NB4 (cell line): ENCODE results near the gene CAMTA1.

ENCODE experiments used
- POLR2A ChIP-seq: IDR thresholded peaks from 2 replicates; pipeline ENCODE4 v1.6.1; 2011; ENCODE audit warnings: mild to moderate bottlenecking; ENCODE audit not compliant: insufficient read length; ENCODE audit errors: extremely low read depth
- TF ChIP-seq, protein P1 (sequence below): IDR thresholded peaks from one replicate; pipeline ENCODE4 v1.5.1; 2012; ENCODE audit warnings: low read depth, low read length

GRCh38 chr1:7768583-7768982, 983.3 kb downstream of the CAMTA1 start:
- TF ChIP-seq, protein P1, sequence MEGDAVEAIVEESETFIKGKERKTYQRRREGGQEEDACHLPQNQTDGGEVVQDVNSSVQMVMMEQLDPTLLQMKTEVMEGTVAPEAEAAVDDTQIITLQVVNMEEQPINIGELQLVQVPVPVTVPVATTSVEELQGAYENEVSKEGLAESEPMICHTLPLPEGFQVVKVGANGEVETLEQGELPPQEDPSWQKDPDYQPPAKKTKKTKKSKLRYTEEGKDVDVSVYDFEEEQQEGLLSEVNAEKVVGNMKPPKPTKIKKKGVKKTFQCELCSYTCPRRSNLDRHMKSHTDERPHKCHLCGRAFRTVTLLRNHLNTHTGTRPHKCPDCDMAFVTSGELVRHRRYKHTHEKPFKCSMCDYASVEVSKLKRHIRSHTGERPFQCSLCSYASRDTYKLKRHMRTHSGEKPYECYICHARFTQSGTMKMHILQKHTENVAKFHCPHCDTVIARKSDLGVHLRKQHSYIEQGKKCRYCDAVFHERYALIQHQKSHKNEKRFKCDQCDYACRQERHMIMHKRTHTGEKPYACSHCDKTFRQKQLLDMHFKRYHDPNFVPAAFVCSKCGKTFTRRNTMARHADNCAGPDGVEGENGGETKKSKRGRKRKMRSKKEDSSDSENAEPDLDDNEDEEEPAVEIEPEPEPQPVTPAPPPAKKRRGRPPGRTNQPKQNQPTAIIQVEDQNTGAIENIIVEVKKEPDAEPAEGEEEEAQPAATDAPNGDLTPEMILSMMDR, result no peak
- TF ChIP-seq POLR2A, result no peak
